H1 (cell line): ENCODE data around the gene SRP14.

Experiments
- CHD2 ChIP-seq: IDR thresholded peaks from 2 replicates; pipeline ENCODE4 v1.6.1; 2012; ENCODE audit warnings: low read length, improper control_type of control experiment
- CTCF ChIP-seq, 3 experiments: IDR thresholded peaks; 1 replicate in 2 of 3; 2 replicates in 1 of 3; pipeline versions ENCODE4 v1.5.1 to v1.6.1; 2011; ENCODE audit warnings: low read length in 3 of 3, mild to moderate bottlenecking in 3 of 3, inconsistent platforms in 2 of 3, low read depth in 1 of 3, moderate library complexity in 1 of 3; ENCODE audit not compliant: insufficient read depth in 1 of 3; ENCODE audit errors: control extremely low read depth in 1 of 3
- EZH2 ChIP-seq: fragments of 200-600 bp; sonication (generic); IDR thresholded peaks from 2 replicates; pipeline ENCODE4 v1.7.1; 2012; ENCODE audit warnings: low read depth, mild to moderate bottlenecking, moderate library complexity, low read length, inconsistent platforms; ENCODE audit not compliant: severe bottlenecking
- MAFK ChIP-seq: IDR thresholded peaks from 2 replicates; pipeline ENCODE4 v1.6.1; 2012; ENCODE audit warnings: low read depth, mild to moderate bottlenecking, improper control_type of control experiment, low read length
- POLR2A ChIP-seq, 2 experiments: IDR thresholded peaks; 1 replicate in 1 of 2; 2 replicates in 1 of 2; pipeline ENCODE4 v1.6.1; 2011; ENCODE audit warnings: low read depth in 2 of 2, low read length in 2 of 2, mild to moderate bottlenecking in 2 of 2; ENCODE audit errors: control extremely low read depth in 1 of 2
- POLR2AphosphoS5 ChIP-seq: IDR thresholded peaks from 2 replicates; pipeline ENCODE4 v1.6.1; 2011; ENCODE audit warnings: low read depth, low read length
- RNF2 ChIP-seq: fragments of 200-900, 300-1000 bp; sonication (generic); IDR thresholded peaks from 2 replicates; pipeline ENCODE4 v1.7.1; 2016; ENCODE audit warnings: borderline replicate concordance, low read depth, mild to moderate bottlenecking, antibody characterized with exemption, low read length; ENCODE audit not compliant: poor library complexity, severe bottlenecking; ENCODE audit errors: missing control alignments

GRCh38 chr15:40032125-40032839 lies 6.7 kb downstream of the SRP14 start:
- TF ChIP-seq POLR2A (IDR thresholded peaks at IDR 0.05; ENCODE audit: control extremely low read depth in 1 of 2, low read depth in 2 of 2, low read length in 2 of 2): no peak
- TF ChIP-seq RNF2: no peak
- no peak for TF ChIP-seq CTCF (IDR thresholded peaks at IDR 0.05; ENCODE audit: control extremely low read depth in 1 of 3, insufficient read depth in 1 of 3, low read depth in 1 of 3, low read length in 3 of 3)
- no peak for TF ChIP-seq MAFK
- no peak for TF ChIP-seq EZH2
- no peak for TF ChIP-seq CHD2
- no peak for TF ChIP-seq POLR2AphosphoS5
